K562 (cell line): ENCODE data around the gene NRARP. TPM values are rescaled to one million over a fixed set of nuclear protein-coding genes. Genes with fewer than 3 reads are reported as not detected.

Experiments
- ADNP ChIP-seq: fragments of 200-800 bp; sonication (Bioruptor generic); IDR thresholded peaks from 2 replicates; pipeline ENCODE4 v1.6.1; 2016; ENCODE audit warnings: missing genetic modification characterization, missing compliant biosample characterization
- CSDE1 ChIP-seq, 2 experiments: fragments of 450-650 bp; IDR thresholded peaks; 2 replicates each; pipeline ENCODE4 v1.6.1; 2016; ENCODE audit warnings: mild to moderate bottlenecking in 1 of 2
- FOXA1 ChIP-seq: fragments of 450-650 bp; IDR thresholded peaks from 2 replicates; pipeline ENCODE4 v1.6.1; 2016; ENCODE audit warnings: mild to moderate bottlenecking, borderline replicate concordance
- HNRNPUL1 ChIP-seq: fragments of 200-400 bp; formaldehyde crosslinking; IDR thresholded peaks from 2 replicates; pipeline ENCODE4 v1.6.1; 2017; ENCODE audit warnings: low read length
- MEF2D ChIP-seq: conservative IDR thresholded peaks from 2 replicates; pipeline ENCODE4 v1.6.1; 2016; ENCODE audit warnings: low read depth, missing genetic modification characterization, missing compliant biosample characterization
- POLR2G ChIP-seq: fragments of 200-400 bp; formaldehyde crosslinking; IDR thresholded peaks from 2 replicates; pipeline ENCODE4 v1.6.1; 2017; ENCODE audit warnings: low read depth, mild to moderate bottlenecking, antibody characterized with exemption, low read length, moderate library complexity
- SMAD4 ChIP-seq: fragments of 250-450 bp; sonication (Bioruptor Pico); conservative IDR thresholded peaks from 2 replicates; pipeline ENCODE4 v1.8.0; 2021; ENCODE audit warnings: inconsistent platforms, mild to moderate bottlenecking, moderate library complexity
- SPI1 ChIP-seq: IDR thresholded peaks from 2 replicates; pipeline ENCODE4 v1.6.1; 2011; ENCODE audit warnings: low read depth, low read length, control low read depth, borderline replicate concordance
- ZBTB1 ChIP-seq: sonication (generic); formaldehyde crosslinking; IDR thresholded peaks from 2 replicates; pipeline ENCODE4 v1.8.1; 2023; ENCODE audit warnings: missing genetic modification reagents, low read depth, mild to moderate bottlenecking, borderline replicate concordance
- ZBTB17 ChIP-seq: fragments of 450-650 bp; formaldehyde crosslinking; IDR thresholded peaks from 2 replicates; pipeline ENCODE4 v1.4.0; 2020; ENCODE audit warnings: mild to moderate bottlenecking
- ZNF263 ChIP-seq: sonication (generic); formaldehyde crosslinking; IDR thresholded peaks from 2 replicates; pipeline ENCODE4 v1.8.0; 2022; ENCODE audit warnings: mild to moderate bottlenecking, missing genetic modification reagents, borderline replicate concordance
- polyA plus RNA-seq, 8 experiments: library from polyadenylated mRNA; depleted of rRNA in 4 of 8; stranded (reverse) in 5 of 8; unstranded in 3 of 8; fragments of >200 nt; fragmentation: Nextera tagmentation in 2 of 8; fragmentation: Illumina TruSeq in 1 of 8; extraction: Ambion mirVana in 2 of 8; extraction: Trizol in 1 of 8; gene quantifications; 2 replicates each; pipeline versions ENCODE4 v1.2.1 to v1.2.3, GENCODE V29; 2011 to 2014; ENCODE audit warnings: inconsistent platforms in 1 of 8, missing spikeins in 1 of 8
- total RNA-seq, 7 experiments: library from RNA; depleted of rRNA in 6 of 7; stranded (reverse); fragments of >200 nt in 6 of 7; fragmentation: Illumina TruSeq in 2 of 7; extraction: Trizol in 2 of 7; gene quantifications; 2 replicates each; pipeline versions ENCODE4 v1.2.1 to v1.2.3, GENCODE V29; 2011 to 2021; ENCODE audit warnings: low replicate concordance in 1 of 7

NRARP gene
- total and polyA plus RNA-seq, 9 of the 15 experiments (the other 6 are each of a cell fraction or from before 2014, with no cell fraction given): 2.0 to 24.5 (median 7.2) TPM; not detected in 2

DNA sequence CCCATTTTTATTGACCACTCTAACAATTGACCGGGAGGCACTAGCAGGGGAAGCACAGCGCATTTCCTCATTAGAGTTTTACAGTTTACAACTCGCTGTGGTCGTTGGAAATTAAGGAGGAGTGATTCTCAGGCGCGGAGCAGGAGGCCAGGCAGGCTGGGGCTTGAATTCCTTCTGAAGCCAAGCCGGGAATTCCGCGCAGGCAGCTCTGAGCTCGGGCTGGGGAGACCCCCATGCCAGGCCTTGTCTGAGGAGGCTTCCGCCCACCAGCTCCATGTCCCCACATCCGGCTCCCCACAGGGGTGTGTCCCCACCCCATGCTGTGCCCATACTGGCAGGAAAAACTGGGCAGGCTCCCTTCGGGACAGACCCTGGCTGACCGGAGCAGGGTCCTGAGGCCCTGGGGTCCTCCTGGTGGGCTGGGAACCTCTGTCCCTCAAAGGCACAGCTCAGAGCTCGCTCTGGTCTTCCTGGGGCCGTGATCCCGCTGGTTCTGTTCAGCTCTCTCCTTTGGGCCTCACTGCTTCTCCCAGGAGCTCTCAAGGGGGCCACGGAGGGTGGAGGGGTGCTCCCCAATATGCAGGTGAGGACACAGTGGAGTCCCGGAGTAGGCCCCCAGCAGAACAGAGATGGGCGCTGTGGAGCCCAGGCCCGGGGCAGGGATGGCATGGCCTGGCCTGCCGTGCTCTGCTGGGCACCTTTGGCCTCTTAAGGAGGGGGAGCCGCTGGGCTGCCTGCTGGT is 1.3 kb upstream of the NRARP start (continued):
- TF ChIP-seq MEF2D (tag) (no peak), FOXA1 (no peak), ZBTB17 (CRISPR knock-in tag) (0 out of 2 replicates have a peak, but pooled peaks have one; percentile 8), POLR2G (peak; percentile 31; the same call in 1 of the 2 replicates), SMAD4 (CRISPR knock-in tag) (no peak), ZBTB1 (CRISPR knock-in tag) (no peak; the same call in 1 of the 2 replicates), SPI1 (peak; percentile 14; the same call in 1 of the 2 replicates), ZNF263 (CRISPR knock-in tag) (peak; percentile 42; the same call in 1 of the 2 replicates), ADNP (tag) (no peak), HNRNPUL1 (no peak), CSDE1 (IDR thresholded peaks at IDR 0.05) (no peak)
